ENCODE data around the gene ZNF280D. TPM values are rescaled to one million over a fixed set of nuclear protein-coding genes. Genes with fewer than 3 reads are reported as not detected.

ZNF280D gene
- total RNA-seq, 4 donors from 2014 or later, result 70.9 to 116 (median 96.9) TPM

DNA sequence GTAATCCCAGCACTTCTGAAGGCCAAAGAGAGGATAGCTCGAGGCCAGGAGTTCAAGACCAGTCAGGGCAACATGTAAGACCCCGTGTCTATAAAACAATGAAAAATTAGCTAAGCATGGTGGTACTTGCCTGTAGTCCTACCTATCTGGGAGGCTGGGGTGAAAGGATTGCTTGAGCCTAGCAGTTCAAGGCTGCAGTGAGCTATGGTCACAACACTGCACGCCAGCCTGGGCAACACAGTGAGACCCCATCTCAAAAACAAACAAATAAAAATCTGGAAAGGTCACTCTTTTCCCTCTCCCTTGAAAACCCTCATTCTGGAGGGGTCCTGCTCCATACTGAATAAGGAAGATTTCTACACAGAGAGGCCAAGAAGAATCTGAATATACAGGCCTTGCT lies 43.5 kb upstream of the ZNF280D start:
- no peak overlapping the region for H3K27ac ChIP-seq
- H3K4me1 ChIP-seq, result no peaks in the 10 kb centered on the region
- H3K4me3 ChIP-seq, result no peak overlapping the region
- DNase-seq, result no peak
- H3K9me3 ChIP-seq, result no peaks in the 10 kb centered on the region
- no peaks in the 10 kb centered on the region for H3K36me3 ChIP-seq
- intact Hi-C loops (cut with DNase I; ENCODE audit: low total_unique reads), result no loop called here
- H3K27me3 ChIP-seq, result no peaks in the 10 kb centered on the region
- no peak for TF ChIP-seq POLR2A (IDR thresholded peaks at IDR 0.05)
- TF ChIP-seq, protein P1, sequence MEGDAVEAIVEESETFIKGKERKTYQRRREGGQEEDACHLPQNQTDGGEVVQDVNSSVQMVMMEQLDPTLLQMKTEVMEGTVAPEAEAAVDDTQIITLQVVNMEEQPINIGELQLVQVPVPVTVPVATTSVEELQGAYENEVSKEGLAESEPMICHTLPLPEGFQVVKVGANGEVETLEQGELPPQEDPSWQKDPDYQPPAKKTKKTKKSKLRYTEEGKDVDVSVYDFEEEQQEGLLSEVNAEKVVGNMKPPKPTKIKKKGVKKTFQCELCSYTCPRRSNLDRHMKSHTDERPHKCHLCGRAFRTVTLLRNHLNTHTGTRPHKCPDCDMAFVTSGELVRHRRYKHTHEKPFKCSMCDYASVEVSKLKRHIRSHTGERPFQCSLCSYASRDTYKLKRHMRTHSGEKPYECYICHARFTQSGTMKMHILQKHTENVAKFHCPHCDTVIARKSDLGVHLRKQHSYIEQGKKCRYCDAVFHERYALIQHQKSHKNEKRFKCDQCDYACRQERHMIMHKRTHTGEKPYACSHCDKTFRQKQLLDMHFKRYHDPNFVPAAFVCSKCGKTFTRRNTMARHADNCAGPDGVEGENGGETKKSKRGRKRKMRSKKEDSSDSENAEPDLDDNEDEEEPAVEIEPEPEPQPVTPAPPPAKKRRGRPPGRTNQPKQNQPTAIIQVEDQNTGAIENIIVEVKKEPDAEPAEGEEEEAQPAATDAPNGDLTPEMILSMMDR (IDR thresholded peaks at IDR 0.05), result no peak

DNA sequence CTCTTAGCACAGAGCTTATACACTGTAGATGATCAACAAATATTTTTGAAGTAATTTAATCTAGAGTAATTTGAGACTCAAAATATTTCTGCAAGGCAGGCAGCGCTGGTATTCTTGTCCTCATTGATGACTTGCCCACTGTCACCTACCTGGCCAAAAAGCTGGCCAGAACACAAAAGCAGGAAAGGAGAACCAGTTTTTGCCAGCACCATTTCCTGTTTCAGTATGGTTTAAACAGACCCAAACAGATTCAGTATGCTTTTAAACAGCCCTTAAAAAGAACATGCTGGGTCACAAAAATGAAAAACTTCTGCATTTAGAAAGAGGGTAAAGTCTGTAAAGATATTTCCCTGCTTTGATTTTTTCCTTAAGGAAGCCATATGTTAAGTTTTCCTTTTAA lies 42.3 kb upstream of the ZNF280D start:
- no peak for TF ChIP-seq POLR2A (IDR thresholded peaks at IDR 0.05)
- TF ChIP-seq, protein P1 (IDR thresholded peaks at IDR 0.05), result no peak
- Histone ChIP-seq H3K27ac (peak overlapping the region in 1 of 2 donors; percentile 33), H3K4me3 (no peak overlapping the region), H3K27me3 (no peaks in the 10 kb centered on the region), H3K36me3 (no peaks in the 10 kb centered on the region), H3K4me1 (no peaks in the 10 kb centered on the region), H3K9me3 (no peaks in the 10 kb centered on the region)
- intact Hi-C loops (cut with DNase I; ENCODE audit: low total_unique reads), result no loop called here
- no peak for DNase-seq

DNA sequence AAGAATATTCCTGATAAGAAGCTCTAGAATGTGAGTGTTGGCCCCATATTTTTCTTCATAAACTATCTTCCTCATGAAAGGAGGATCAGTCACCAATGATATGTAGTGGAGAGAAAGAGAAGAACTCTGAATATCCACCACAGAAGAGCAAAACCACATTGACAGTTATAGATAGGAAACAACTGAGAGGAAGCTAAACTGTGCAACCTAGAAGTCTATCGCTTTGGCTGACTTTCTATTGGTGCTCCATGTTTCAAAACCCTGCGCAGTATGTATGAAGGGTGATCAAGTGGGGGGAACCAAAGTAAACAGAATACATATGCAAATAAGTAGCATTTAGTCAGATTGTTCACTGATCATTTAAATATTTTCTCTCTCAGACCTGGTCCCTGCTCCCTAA lies 41.0 kb upstream of the ZNF280D start:
- H3K36me3 ChIP-seq, result no peaks in the 10 kb centered on the region
- H3K9me3 ChIP-seq, result no peaks in the 10 kb centered on the region
- H3K27ac ChIP-seq, result no peak overlapping the region
- intact Hi-C loops (cut with DNase I; ENCODE audit: low total_unique reads), result no loop called here
- TF ChIP-seq POLR2A (IDR thresholded peaks at IDR 0.05), result no peak
- TF ChIP-seq, protein P1 (IDR thresholded peaks at IDR 0.05), result no peak
- no peaks in the 10 kb centered on the region for H3K27me3 ChIP-seq
- no peak for DNase-seq
- no peak overlapping the region for H3K4me3 ChIP-seq
- no peaks in the 10 kb centered on the region for H3K4me1 ChIP-seq

DNA sequence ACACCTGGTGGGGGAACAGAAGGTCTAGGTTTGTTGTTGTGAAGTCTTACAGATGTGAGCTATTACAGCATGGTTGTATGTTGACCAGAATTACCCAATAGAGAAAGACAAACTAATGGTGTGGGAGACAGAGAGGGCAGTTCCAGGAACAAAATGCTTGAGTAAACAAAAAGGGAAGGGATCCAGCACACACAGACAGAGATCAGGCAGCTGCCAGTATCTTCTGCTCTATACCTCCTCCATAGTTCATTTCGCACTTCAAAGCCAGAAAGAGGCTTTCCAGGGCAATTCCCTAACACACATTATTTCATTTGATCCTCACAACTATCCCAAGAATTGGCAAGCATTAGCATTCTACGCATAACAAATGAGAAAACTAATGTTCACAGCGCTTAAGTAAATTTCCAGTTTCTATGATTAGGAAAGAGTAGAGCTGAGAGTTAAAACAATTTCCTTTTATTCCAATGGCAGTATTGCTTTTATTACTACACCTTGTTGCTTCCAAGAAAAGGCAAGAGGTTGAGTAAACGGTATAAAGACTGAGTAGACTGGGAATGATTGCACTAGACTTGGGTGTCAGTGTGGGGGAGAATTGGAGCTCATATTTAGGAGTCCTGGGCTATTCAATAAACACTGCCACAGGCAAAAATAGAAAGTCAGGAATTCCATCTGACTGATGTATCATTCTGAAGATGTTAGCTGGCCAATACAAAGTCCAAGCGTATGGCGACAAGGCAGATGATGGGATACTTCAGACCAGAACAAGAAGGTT lies 39.7 kb upstream of the ZNF280D start:
- no peaks in the 10 kb centered on the region for H3K9me3 ChIP-seq
- no peak for DNase-seq
- H3K4me1 ChIP-seq, result no peaks in the 10 kb centered on the region
- no peaks in the 10 kb centered on the region for H3K36me3 ChIP-seq
- no peak overlapping the region for H3K4me3 ChIP-seq
- no peaks in the 10 kb centered on the region for H3K27me3 ChIP-seq
- TF ChIP-seq, protein P1 (IDR thresholded peaks at IDR 0.05), result no peak
- no peak for TF ChIP-seq POLR2A (IDR thresholded peaks at IDR 0.05)
- H3K27ac ChIP-seq, result peak overlapping the region; percentile 29 to 46
- intact Hi-C loops (cut with DNase I; ENCODE audit: low total_unique reads), result no loop called here

DNA sequence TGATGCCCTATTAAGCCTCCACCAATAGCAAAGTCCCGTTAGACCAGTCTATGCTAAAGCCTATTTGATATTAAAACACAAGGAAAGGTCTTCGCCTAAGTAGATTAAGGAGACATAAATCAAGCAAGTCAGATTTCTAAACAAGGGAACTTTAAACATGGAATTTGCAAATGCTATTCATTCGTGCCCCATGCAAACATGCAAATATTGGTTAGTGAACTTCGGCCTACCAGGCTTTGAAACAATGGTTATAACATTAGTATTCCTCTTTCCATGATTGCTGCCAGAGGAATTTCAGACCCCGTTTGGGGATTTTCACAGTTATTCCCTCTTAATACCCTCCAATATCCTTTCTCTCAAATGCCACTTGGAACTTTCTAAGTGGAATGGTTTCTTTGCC lies 36.9 kb upstream of the ZNF280D start:
- Histone ChIP-seq H3K4me3 (no peak overlapping the region), H3K4me1 (no peaks in the 10 kb centered on the region), H3K27me3 (no peaks in the 10 kb centered on the region), H3K9me3 (no peaks in the 10 kb centered on the region), H3K27ac (no peak overlapping the region), H3K36me3 (no peaks in the 10 kb centered on the region)
- no peak for TF ChIP-seq POLR2A (IDR thresholded peaks at IDR 0.05)
- TF ChIP-seq, protein P1 (IDR thresholded peaks at IDR 0.05), result no peak
- DNase-seq, result no peak
- intact Hi-C loops (cut with DNase I; ENCODE audit: low total_unique reads), result no loop called here
